DMS79 (cell line): ENCODE data around the gene PHYKPL.
A peak's percentile ranks its signal among the peaks of the same experiment; 100 is the strongest.
"Not testable (repeated sequence)": the region's sequence is repeated elsewhere in the genome, so short reads cannot be mapped to it uniquely, and the experiment has no call there.

ENCODE experiments used
- DNase-seq: peaks from one replicate; lab custom pipeline; 2025; lab: John Stamatoyannopoulos, UW

Gene PHYKPL

DNA sequence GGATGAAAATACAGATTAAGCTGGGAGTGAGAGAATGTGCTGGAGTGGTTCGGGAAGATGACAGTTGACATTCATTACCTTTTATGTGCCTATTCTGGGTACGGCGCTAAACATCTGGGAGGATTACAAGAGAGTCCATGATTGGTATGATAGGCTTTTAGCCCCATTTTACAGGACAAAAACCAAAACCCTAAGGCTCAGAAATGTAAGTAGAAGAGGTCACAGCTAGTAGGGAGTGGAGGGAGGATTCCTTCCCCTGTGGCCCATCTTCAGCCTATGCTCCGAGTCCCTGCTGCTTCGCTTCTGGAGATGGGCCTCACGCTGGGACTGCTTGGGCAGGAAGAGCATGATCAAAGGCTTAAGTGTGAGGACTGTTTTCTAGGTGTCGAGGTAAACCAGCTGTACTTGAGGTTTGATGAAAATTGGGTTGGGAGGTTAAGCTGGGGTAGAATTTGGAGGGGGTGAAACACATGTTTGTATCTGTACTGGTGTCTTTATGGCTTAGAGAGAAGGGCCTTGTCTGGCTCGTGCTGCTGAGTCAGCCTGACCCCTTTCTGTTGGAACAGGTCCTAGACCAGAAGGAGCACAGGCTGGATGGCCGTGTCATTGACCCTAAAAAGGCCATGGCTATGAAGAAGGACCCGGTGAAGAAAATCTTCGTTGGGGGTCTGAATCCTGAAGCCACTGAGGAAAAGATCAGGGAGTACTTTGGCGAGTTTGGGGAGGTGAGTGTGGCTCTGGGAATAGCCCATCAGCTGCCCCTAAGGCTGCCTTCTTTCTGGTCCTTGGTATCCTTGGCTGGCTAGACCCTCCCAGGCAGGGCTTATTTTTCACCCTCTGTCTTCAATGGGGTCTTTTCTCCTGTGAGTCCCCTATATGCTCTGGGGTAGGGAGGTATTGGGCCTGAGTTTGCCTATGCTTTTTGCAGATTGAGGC, 26.2 kb downstream of the PHYKPL start:
- DNase-seq: no peak

DNA sequence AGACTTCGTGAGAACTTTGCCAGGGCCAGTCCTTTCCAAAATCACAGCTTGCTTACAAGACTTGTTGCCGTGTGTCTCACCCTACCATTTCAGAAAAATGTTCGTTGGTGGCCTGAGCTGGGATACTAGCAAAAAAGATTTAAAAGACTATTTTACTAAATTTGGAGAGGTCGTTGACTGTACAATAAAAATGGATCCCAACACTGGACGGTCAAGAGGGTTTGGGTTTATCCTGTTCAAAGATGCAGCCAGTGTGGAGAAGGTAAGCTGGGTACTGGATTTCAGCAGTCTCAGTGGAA, 26.9 kb downstream of the PHYKPL start:
- no peak for DNase-seq

DNA sequence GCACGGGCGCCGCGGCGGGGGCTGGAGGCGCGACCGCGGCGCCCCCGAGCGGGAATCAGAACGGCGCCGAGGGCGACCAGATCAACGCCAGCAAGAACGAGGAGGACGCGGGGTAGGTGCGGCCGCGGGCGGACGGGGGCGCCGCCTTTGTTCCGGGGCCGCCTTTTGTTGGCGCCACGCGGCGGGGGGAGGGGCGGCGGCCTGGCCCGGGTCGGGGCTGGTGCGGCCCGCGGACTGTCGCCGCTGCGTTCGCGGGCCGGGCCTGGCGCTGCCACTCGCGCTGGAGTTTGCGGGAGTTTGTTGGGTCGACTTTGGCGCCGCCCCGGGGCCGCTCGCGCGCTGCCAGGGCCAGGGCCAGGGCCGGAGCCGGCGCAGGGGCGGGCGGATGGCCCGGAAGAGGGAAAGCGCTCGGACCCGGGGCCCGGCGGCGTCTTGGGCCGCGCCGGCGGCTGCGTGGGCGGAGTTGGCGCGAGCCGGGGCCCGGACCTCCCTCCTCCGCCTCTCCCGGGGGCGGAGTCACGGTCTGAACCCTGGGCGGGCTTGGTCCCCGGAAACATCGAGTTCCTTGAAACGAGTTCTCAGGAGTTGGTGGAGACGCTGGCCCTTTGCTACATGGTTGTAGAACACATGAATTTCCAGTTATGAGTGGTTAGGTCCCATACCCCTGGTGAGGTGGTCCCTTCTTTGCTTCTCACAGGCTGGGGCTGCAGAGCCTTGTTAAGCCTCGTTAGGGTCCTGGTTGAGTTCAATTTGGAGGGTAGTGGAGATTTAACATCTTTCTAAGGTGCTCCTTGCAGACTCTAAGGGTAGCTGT, 27.5 kb downstream of the PHYKPL start:
- DNase-seq: peak; percentile 8

DNA sequence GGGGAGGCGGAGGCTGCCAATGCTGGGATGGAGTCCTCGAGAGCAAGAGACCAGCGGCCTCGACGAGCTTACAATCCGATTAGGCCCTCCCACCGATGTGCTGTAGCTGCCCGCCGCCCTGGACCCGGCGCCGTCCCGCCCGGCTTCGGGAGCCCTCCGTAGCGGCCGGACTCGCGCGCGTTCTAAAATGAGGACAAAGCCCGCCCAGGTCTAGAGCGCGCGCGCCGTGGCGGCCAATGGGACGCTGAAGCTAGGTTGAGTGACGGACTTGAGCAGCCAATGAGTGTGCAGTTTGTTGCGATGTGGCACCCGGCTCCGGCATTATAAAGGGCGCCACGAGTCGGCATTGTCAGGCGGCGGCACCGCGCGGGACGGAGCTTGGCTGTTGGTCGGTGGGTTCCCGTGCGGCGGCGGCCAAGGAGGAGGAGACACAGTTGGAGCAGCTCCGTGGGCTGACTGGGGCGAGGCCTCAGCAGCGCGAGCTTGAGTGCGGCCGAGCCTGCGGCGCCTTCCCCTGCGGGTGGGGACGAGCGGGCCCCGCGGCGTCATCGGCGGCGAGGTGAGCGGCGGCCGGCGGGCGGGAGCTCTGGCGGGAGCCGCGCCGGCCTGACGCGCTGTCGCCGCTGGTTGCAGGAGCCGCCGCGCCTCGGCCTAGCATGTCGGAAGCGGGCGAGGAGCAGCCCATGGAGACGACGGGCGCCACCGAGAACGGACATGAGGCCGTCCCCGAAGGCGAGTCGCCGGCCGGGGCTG, 28.2 kb downstream of the PHYKPL start, which contains the start of gene HNRNPAB:
Gene HNRNPAB, plus strand, starts transcription at position 352 of the 753 bp plus-strand sequence. Its CDS starts 305 bp downstream, at position 657.
- peak; percentile 54 for DNase-seq

DNA sequence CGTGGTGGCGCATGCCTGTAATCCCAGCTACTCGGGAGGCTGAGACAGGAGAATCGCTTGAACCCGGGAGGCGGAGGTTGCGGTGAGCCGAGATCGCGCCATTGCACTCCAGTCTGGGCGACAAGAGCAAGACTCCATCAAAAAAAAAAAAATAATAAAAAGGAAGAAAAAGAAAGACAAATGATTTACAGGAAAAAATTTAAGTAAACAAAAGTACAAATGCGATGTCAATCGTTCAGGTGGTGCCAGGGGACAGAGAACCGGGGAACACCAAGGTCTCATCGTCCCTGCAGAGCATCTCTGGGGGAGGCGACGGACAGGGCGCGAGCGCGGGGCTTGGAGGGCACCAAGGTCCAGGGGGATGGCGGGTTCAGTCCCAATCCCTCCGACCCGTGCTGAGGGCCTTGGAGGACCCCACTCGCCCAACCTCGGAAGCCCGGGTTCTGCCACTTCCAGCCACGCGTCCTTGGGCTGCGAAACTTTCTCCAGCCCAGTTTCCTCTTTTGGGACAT, 28.9 kb downstream of the PHYKPL start:
- no peak for DNase-seq

DNA sequence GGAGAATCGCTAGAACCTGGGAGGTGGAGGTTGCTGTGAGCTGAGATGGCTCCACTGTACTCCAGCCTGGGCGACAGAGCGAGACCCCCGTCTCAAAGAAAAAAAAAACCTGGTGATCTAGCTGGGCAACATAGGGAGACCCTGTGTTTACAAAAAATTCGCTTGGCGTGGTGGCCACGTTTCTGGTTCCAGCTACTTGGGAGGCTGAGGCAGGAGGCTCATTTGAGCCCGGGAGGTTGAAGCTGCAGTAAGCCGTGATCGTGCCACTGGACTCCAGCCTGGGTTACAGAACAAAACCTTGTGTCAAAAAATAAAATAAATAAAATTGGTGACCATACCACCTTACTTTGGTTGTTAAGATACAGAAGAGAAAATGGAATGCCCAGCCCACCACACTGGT, 30.1 kb downstream of the PHYKPL start:
- DNase-seq: no peak

GRCh38 chr5:178201927-178202235, 30.7 kb downstream of the PHYKPL start:
- no peak for DNase-seq

- no peak for DNase-seq
Observed at GRCh38 chr5:178201221-178201926, 31.2 kb downstream of the PHYKPL start.

GRCh38 chr5:178199581-178200434, 32.8 kb downstream of the PHYKPL start:
- no peak for DNase-seq

DNA sequence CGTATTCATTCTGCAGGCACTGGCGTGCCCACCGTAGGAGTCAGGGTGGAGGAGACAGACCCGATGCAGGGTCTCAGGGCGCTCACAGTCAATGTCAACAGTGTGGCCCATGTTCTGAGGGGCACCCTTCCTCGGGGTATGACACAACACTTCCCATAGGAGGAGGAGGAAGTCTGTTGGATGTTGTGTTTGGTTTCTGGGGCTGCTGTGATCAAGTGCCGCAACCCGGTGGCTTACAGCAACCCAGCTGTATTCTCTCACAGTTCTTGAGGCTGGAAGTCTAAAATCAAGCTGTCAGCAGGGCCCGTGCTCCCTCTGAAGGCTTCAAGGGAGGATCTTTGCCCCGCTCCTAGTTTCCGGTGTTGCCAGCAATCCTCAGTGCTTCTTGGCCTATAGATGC, 33.9 kb downstream of the PHYKPL start:
- DNase-seq: no peak

- DNase-seq: not testable (repeated sequence)
Observed at GRCh38 chr5:178198151-178198550, 34.5 kb downstream of the PHYKPL start.

- no peak for DNase-seq
Observed at GRCh38 chr5:178196986-178197385, 35.6 kb downstream of the PHYKPL start.

DNA sequence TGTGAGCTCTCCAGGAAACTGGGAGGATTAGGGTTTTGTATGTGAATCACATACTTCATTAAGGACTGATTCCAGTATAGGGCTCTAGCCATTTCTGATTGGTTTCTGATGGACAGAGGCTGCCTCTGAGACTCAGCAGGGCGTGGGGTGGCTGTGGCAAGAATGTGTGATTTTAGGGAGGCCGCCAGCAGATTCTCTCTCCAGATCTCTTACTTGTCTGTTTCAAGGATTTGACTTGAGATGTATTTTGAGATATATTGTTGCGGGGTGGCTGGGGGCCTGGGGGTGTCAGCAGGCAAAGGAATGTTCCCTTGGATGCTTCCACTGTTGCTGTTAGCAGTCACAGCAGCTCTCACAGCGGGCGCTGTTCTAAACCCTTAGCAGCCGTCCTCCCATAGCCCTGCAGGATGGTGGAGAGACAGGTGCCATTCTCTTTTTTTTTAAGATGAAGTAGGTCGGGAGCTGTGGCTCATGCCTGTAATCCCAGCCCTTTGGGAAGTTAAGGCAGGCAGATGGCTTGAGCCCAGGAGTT, 36.3 kb downstream of the PHYKPL start:
- DNase-seq: no peak

DNA sequence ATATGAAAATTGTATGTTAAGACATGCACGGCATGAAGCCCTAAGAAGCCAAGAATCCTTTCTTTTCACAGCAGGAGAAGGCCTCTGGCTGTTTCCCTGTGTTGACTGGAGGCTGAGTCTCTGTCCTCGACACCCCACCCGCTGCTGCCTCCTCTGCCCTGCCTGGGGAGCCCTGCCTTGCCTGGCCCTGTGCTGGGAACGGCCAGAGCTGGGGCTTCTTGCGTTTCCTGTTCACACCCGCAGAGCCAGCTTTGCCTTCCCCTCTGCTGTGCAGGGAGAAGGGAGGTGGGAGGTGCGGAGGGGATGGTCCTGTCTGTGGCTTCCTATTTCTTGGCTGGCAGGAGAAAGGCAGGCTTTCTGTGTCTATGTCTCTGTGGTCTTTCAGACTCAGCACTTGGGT, 38.6 kb downstream of the PHYKPL start:
- DNase-seq: no peak

DNA sequence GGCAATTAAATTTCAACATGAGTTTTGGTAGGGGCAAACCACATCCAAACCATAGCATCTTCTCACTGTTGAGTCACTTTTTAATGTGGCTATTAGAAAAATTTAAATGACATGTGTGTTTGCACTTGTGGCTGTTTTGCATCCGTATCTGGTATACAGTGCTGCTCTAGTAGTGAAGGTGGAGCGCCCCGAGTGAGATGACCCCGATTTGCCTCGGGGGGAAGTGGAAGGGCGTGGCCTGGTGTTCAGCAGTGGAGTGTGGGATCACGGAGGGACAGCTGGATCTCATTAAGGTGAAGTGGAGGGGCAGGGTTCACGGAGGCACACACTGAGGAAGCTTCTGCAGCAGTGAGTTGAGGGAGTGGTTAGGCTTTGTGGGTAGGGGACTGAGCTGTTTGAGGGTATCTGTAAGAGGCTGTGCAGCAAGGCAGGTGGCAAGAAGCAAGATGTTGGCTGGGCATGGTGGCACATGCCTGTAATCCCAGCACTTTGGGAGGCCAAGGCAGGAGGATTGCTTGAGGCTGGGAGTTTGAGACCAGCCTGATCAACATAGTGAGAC, 39.3 kb downstream of the PHYKPL start:
- DNase-seq: no peak

DNA sequence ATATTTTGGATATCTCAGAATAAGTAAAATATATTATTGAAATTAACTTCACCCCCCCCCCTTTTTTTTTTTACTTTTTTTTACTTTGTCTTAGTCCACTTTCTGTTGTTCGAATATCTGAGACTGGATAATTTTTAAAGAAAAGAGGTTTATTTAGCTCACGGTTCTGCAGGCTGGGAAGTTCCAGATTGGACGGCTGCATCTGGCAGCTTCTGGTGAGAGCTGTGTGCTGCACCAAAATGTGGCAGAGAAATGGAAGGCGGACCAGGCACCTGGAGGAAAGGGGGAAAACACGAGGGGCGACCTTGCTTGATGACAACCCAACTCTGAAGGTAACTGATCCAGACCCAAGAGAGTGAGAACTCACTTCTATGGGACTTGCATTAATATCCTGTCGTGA, 39.8 kb downstream of the PHYKPL start:
- DNase-seq: no peak

DNA sequence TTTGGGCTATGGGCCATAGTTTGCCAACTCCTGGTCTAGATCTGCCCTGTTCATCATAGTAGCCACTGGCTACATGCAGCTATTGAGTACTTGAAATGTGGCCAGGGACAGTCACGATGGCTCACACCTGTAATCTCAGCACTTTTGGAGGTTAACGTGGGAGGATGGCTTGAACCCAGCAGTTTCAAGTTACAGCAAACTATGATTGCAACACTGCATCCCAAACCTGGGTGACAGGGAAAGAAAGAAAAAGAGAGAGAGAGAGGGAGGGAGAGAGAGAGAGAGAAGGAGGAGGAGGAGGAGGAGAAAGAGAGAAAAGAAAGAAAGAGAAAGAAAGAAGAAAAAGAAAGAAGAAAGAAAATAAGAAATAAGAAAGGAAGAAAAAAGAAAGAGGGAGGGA, 40.4 kb downstream of the PHYKPL start:
- no peak for DNase-seq

DNA sequence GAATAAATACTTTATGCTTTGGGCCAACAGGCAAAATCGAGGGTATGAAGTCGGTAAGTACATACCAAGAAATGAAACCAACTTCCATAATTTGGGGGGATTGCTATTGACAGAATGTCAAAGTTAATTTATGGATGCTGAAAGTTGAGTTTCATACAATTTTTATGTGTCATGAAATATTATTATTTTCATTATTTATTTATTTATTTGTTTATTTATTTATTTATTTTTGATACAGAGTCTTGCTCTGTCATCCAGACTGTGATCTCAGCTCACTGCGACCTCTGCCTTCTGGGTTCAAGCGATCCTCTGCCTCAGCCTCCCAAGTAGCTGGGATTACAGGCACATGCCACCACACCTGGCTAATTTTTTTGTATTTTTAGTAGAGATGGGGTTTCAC, 40.9 kb downstream of the PHYKPL start:
- DNase-seq: no peak

- no peak for DNase-seq
Observed at GRCh38 chr5:178189433-178189832, 43.2 kb downstream of the PHYKPL start.

GRCh38 chr5:178187014-178187413, 45.6 kb downstream of the PHYKPL start, which contains the start of gene GMCL2:
TSS of gene GMCL2 (minus strand) at chr5:178187371. CDS start at chr5:178187299, 72 bp downstream.
- DNase-seq: no peak
